Measurements from ENCODE around the gene TXNDC11. TPM values are rescaled to one million over a fixed set of nuclear protein-coding genes. Genes with fewer than 3 reads are reported as not detected.
A peak's percentile ranks its signal among the peaks of the same experiment; 100 is the strongest.

TXNDC11 gene
- polyA plus RNA-seq, 1 donor (not counting 4 experiments of a cell fraction or from before 2014, with no cell fraction given): 35.9 TPM

- FAIRE-seq (no peak), DNase-seq (ENCODE audit: low read depth, low spot score) (no peak)
- H3K27ac ChIP-seq (ENCODE audit: control insufficient read depth, insufficient read depth, low read length): peak overlapping the region; percentile 63
- peaks cover 2% of the 10 kb centered on the region for H3K9me1 ChIP-seq (ENCODE audit: control insufficient read depth, extremely low read depth, insufficient read depth, low read length)
- TF ChIP-seq CTCF (optimal IDR thresholded peaks at IDR 0.05 in 1 of 3, IDR thresholded peaks at IDR 0.05 in 1 of 3, conservative IDR thresholded peaks at IDR 0.05 in 1 of 3; ENCODE audit: extremely low read depth in 1 of 3, insufficient read depth in 2 of 3, low read length in 3 of 3) (no peak), EZH2 (IDR thresholded peaks at IDR 0.05; ENCODE audit: low read length) (no peak)
- peaks cover 30 to 67% of the 10 kb centered on the region in 2 experiments for H3K36me3 ChIP-seq (ENCODE audit: control insufficient read depth in 2 of 2, extremely low read depth in 1 of 2, insufficient read depth in 2 of 2, low read length in 2 of 2)
- H3K9ac ChIP-seq (ENCODE audit: control insufficient read depth, extremely low read depth, insufficient read depth, low read length): peak overlapping the region; percentile 14
- no peak overlapping the region for H3K4me3 ChIP-seq (ENCODE audit: control insufficient read depth in 2 of 3, extremely low read depth in 1 of 3, insufficient read depth in 2 of 3, low read depth in 1 of 3, low read length in 3 of 3)
- dilution Hi-C loops (cut with MboI; ENCODE audit: extremely low pct_ligation_motif_present, low sequenced_read_pairs): no loop called here
- no peaks in the 10 kb centered on the region for H3K9me3 ChIP-seq (ENCODE audit: control insufficient read depth, low read depth, low read length)
- peaks cover 13% of the 10 kb centered on the region for H4K20me1 ChIP-seq (ENCODE audit: control insufficient read depth, extremely low read depth, insufficient read depth, low read length)
- no peak overlapping the region for H2AFZ ChIP-seq (ENCODE audit: control insufficient read depth, low read length)
- H3K4me1 ChIP-seq (ENCODE audit: control insufficient read depth, extremely low read depth, insufficient read depth, low read length): peaks cover 19% of the 10 kb centered on the region
- peaks cover 9% of the 10 kb centered on the region for H3K79me2 ChIP-seq (ENCODE audit: control insufficient read depth, insufficient read depth, low read length)
- H3K27me3 ChIP-seq (ENCODE audit: control insufficient read depth, extremely low read depth, insufficient read depth, low read length): no peaks in the 10 kb centered on the region
- no peak overlapping the region for H3K4me2 ChIP-seq (ENCODE audit: control insufficient read depth, extremely low read depth, insufficient read depth, low read depth, low read length)
Observed at GRCh38 chr16:11683145-11683544, 59.5 kb downstream of the TXNDC11 start.

- peaks cover 22% of the 10 kb centered on the region for H3K4me1 ChIP-seq (ENCODE audit: control insufficient read depth, extremely low read depth, insufficient read depth, low read length)
- no peaks in the 10 kb centered on the region for H3K27me3 ChIP-seq (ENCODE audit: control insufficient read depth, extremely low read depth, insufficient read depth, low read length)
- dilution Hi-C loops (cut with MboI; ENCODE audit: extremely low pct_ligation_motif_present, low sequenced_read_pairs): no loop called here
- no peak overlapping the region for H2AFZ ChIP-seq (ENCODE audit: control insufficient read depth, low read length)
- peak overlapping the region; percentile 31 for H3K9ac ChIP-seq (ENCODE audit: control insufficient read depth, extremely low read depth, insufficient read depth, low read length)
- H3K27ac ChIP-seq (ENCODE audit: control insufficient read depth, insufficient read depth, low read length): peak overlapping the region; percentile 63
- no peak overlapping the region for H3K4me2 ChIP-seq (ENCODE audit: control insufficient read depth, extremely low read depth, insufficient read depth, low read depth, low read length)
- TF ChIP-seq CTCF (optimal IDR thresholded peaks at IDR 0.05 in 1 of 3, IDR thresholded peaks at IDR 0.05 in 1 of 3, conservative IDR thresholded peaks at IDR 0.05 in 1 of 3; ENCODE audit: extremely low read depth in 1 of 3, insufficient read depth in 2 of 3, low read length in 3 of 3): no peak
- TF ChIP-seq EZH2 (IDR thresholded peaks at IDR 0.05; ENCODE audit: low read length): no peak
- peaks cover 2% of the 10 kb centered on the region for H3K9me1 ChIP-seq (ENCODE audit: control insufficient read depth, extremely low read depth, insufficient read depth, low read length)
- no peak for FAIRE-seq
- peaks cover 29 to 65% of the 10 kb centered on the region in 2 experiments for H3K36me3 ChIP-seq (ENCODE audit: control insufficient read depth in 2 of 2, extremely low read depth in 1 of 2, insufficient read depth in 2 of 2, low read length in 2 of 2)
- peaks cover 13% of the 10 kb centered on the region for H4K20me1 ChIP-seq (ENCODE audit: control insufficient read depth, extremely low read depth, insufficient read depth, low read length)
- peaks cover 9% of the 10 kb centered on the region for H3K79me2 ChIP-seq (ENCODE audit: control insufficient read depth, insufficient read depth, low read length)
- H3K9me3 ChIP-seq (ENCODE audit: control insufficient read depth, low read depth, low read length): no peaks in the 10 kb centered on the region
- no peak overlapping the region for H3K4me3 ChIP-seq (ENCODE audit: control insufficient read depth in 2 of 3, extremely low read depth in 1 of 3, insufficient read depth in 2 of 3, low read depth in 1 of 3, low read length in 3 of 3)
- peak; percentile 36 for DNase-seq (ENCODE audit: low read depth, low spot score)
Observed at GRCh38 chr16:11682655-11683096, 60.0 kb downstream of the TXNDC11 start.
